ENCODE data around the gene ICAM4.

DNA sequence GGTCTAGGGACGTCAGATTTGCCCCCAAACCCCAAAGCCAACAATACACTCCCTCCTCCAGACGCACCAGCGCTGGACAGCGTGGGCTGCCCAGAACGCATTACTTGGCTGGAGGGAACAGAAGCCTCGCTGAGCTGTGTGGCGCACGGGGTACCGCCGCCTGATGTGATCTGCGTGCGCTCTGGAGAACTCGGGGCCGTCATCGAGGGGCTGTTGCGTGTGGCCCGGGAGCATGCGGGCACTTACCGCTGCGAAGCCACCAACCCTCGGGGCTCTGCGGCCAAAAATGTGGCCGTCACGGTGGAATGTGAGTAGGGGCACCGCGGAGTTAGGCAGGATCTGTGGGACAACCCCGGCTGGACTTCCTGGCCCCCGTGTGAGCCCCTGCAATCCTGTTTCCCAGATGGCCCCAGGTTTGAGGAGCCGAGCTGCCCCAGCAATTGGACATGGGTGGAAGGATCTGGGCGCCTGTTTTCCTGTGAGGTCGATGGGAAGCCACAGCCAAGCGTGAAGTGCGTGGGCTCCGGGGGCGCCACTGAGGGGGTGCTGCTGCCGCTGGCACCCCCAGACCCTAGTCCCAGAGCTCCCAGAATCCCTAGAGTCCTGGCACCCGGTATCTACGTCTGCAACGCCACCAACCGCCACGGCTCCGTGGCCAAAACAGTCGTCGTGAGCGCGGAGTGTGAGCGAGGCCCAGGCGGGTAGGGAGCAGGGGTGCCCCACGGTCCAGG lies 7.0 kb downstream of the ICAM4 start:
- TF ChIP-seq MEIS2 (IDR thresholded peaks at IDR 0.05; ENCODE audit: partially characterized antibody) (no peak), FOXP1 (CRISPR knock-in tag; IDR thresholded peaks at IDR 0.05) (no peak), CREB1 (IDR thresholded peaks at IDR 0.05) (no peak), CREB1 (CRISPR knock-in tag; IDR thresholded peaks at IDR 0.05) (no peak), POLR2A (conservative IDR thresholded peaks at IDR 0.05) (no peak), NR3C1 (CRISPR knock-in tag; IDR thresholded peaks at IDR 0.05) (no peak), ARID2 (IDR thresholded peaks at IDR 0.05) (no peak)
- TF ChIP-seq, protein P1, sequence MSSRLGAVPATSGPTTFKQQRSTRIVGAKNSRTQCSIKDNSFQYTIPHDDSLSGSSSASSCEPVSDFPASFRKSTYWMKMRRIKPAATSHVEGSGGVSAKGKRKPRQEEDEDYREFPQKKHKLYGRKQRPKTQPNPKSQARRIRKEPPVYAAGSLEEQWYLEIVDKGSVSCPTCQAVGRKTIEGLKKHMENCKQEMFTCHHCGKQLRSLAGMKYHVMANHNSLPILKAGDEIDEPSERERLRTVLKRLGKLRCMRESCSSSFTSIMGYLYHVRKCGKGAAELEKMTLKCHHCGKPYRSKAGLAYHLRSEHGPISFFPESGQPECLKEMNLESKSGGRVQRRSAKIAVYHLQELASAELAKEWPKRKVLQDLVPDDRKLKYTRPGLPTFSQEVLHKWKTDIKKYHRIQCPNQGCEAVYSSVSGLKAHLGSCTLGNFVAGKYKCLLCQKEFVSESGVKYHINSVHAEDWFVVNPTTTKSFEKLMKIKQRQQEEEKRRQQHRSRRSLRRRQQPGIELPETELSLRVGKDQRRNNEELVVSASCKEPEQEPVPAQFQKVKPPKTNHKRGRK (tag; IDR thresholded peaks at IDR 0.05): no peak
